ENCODE results near the gene AKAP11.

AKAP11 gene

GRCh38 chr13:42333613-42334328 lies 61.8 kb downstream of the AKAP11 start:
- DNase-seq (ENCODE audit: low read depth): no peak

- no peak for DNase-seq (ENCODE audit: low read depth)
These were observed 62.4 kb downstream of the AKAP11 start for GRCh38 chr13:42334329-42334706.

GRCh38 chr13:42337808-42338600 lies 66.1 kb downstream of the AKAP11 start:
- DNase-seq (ENCODE audit: low read depth): no peak

GRCh38 chr13:42345367-42345766 lies 73.4 kb downstream of the AKAP11 start:
- DNase-seq (ENCODE audit: low read depth): no peak

GRCh38 chr13:42348576-42348975 lies 76.6 kb downstream of the AKAP11 start:
- DNase-seq (ENCODE audit: low read depth): no peak

GRCh38 chr13:42350141-42350540 lies 78.2 kb downstream of the AKAP11 start:
- DNase-seq (ENCODE audit: low read depth): no peak

- DNase-seq (ENCODE audit: low read depth): no peak
These were observed 82.5 kb downstream of the AKAP11 start for GRCh38 chr13:42354241-42355091.

GRCh38 chr13:42355092-42355485 lies 83.1 kb downstream of the AKAP11 start:
- peak; percentile 27 for DNase-seq (ENCODE audit: low read depth)

- no peak for DNase-seq (ENCODE audit: low read depth)
These were observed 83.7 kb downstream of the AKAP11 start for GRCh38 chr13:42355491-42356183.

GRCh38 chr13:42356184-42356575 lies 84.2 kb downstream of the AKAP11 start:
- DNase-seq (ENCODE audit: low read depth): no peak

GRCh38 chr13:42360046-42360574 lies 88.2 kb downstream of the AKAP11 start:
- DNase-seq (ENCODE audit: low read depth): no peak

GRCh38 chr13:42361701-42362100 lies 89.7 kb downstream of the AKAP11 start:
- no peak for DNase-seq (ENCODE audit: low read depth)

GRCh38 chr13:42363941-42364612 lies 92.1 kb downstream of the AKAP11 start:
- no peak for DNase-seq (ENCODE audit: low read depth)

- no peak for DNase-seq (ENCODE audit: low read depth)
These were observed 92.7 kb downstream of the AKAP11 start for GRCh38 chr13:42364613-42365000.

- DNase-seq (ENCODE audit: low read depth): no peak
These were observed 95.9 kb downstream of the AKAP11 start for GRCh38 chr13:42367831-42368230.

GRCh38 chr13:42369071-42369797 lies 97.3 kb downstream of the AKAP11 start:
- DNase-seq (ENCODE audit: low read depth): no peak

GRCh38 chr13:42370229-42370628 lies 98.3 kb downstream of the AKAP11 start:
- no peak for DNase-seq (ENCODE audit: low read depth)
